ENCODE results near the gene CLCN1.
A peak's percentile ranks its signal among the peaks of the same experiment; 100 is the strongest.
"Not testable (repeated sequence)": the region's sequence is repeated elsewhere in the genome, so short reads cannot be mapped to it uniquely, and the experiment has no call there.

Gene CLCN1

DNA sequence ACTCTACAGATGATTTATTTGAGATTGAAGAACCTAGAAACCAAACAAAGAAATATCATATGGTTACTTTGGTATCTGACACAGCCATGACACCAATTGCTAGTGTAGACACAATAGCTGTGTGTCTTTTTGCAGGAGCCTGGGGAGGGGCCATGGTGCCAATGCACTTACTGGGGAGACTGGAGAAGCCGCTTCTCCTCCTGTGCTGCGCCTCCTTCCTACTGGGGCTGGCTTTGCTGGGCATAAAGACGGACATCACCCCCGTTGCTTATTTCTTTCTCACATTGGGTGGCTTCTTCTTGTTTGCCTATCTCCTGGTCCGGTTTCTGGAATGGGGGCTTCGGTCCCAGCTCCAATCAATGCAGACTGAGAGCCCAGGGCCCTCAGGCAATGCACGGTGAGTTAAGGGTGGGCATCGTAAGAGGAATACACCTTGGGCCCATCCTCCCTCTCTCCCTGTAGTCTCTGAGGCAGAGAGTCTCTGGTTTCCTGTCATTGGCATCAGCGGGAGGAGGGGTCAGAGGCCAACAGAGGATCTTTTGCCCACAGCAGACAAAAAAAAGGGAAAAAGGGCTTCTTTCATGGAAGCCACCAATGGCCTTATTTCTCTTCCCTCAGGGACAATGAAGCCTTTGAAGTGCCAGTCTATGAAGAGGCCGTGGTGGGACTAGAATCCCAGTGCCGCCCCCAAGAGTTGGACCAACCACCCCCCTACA is 29.9 kb upstream of the CLCN1 start:
- H3K4me3 ChIP-seq (replicated peaks; ENCODE audit: low read depth, low read length): no peak overlapping the region
- TF ChIP-seq, protein P1, sequence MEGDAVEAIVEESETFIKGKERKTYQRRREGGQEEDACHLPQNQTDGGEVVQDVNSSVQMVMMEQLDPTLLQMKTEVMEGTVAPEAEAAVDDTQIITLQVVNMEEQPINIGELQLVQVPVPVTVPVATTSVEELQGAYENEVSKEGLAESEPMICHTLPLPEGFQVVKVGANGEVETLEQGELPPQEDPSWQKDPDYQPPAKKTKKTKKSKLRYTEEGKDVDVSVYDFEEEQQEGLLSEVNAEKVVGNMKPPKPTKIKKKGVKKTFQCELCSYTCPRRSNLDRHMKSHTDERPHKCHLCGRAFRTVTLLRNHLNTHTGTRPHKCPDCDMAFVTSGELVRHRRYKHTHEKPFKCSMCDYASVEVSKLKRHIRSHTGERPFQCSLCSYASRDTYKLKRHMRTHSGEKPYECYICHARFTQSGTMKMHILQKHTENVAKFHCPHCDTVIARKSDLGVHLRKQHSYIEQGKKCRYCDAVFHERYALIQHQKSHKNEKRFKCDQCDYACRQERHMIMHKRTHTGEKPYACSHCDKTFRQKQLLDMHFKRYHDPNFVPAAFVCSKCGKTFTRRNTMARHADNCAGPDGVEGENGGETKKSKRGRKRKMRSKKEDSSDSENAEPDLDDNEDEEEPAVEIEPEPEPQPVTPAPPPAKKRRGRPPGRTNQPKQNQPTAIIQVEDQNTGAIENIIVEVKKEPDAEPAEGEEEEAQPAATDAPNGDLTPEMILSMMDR (IDR thresholded peaks at IDR 0.05; ENCODE audit: low read depth, low read length, missing control alignments): no peak
- DNase-seq (ENCODE audit: extremely low read depth, low read depth): no peak

DNA sequence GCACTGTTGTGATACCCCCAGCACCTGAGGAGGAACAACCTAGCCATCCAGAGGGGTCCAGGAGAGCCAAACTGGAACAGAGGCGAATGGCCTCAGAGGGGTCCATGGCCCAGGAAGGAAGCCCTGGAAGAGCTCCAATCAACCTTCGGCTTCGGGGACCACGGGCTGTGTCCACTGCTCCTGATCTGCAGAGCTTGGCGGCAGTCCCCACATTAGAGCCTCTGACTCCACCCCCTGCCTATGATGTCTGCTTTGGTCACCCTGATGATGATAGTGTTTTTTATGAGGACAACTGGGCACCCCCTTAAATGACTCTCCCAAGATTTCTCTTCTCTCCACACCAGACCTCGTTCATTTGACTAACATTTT is 29.4 kb upstream of the CLCN1 start:
- TF ChIP-seq, protein P1 (IDR thresholded peaks at IDR 0.05; ENCODE audit: low read depth, low read length, missing control alignments): no peak
- no peak overlapping the region for H3K4me3 ChIP-seq (replicated peaks; ENCODE audit: low read depth, low read length)
- no peak for DNase-seq (ENCODE audit: extremely low read depth, low read depth)

DNA sequence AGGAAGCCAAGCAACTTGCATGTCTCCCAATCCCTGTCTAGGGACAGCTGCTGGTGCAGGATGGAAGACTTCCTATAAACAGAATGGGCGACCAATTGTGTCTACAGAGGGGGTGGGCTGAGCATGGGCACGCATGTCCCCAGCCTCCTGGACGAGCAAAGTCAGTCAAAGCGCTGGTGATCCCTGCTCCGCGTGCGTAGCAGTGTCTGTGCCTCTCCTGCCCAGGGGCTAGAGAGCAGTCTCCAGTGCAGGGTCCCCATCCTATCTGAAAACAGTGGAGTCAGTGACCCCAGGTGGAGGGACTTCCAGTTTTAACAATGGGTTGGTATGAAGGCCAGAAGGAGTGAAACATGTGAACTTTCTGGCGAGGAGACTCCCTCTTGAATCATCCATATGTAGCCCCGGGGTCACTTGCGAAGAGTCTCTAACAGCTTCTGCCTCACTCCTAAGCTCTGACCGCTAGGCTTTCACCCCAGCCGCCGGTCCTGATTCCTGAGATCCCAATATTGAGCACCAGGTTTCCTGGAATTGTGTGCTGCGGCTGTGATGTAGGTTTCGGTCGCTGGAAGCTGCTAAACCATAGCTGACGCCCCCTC is 28.5 kb upstream of the CLCN1 start:
- H3K4me3 ChIP-seq (replicated peaks; ENCODE audit: low read depth, low read length): no peak overlapping the region
- DNase-seq (ENCODE audit: extremely low read depth, low read depth): no peak
- TF ChIP-seq, protein P1 (IDR thresholded peaks at IDR 0.05; ENCODE audit: low read depth, low read length, missing control alignments): no peak

DNA sequence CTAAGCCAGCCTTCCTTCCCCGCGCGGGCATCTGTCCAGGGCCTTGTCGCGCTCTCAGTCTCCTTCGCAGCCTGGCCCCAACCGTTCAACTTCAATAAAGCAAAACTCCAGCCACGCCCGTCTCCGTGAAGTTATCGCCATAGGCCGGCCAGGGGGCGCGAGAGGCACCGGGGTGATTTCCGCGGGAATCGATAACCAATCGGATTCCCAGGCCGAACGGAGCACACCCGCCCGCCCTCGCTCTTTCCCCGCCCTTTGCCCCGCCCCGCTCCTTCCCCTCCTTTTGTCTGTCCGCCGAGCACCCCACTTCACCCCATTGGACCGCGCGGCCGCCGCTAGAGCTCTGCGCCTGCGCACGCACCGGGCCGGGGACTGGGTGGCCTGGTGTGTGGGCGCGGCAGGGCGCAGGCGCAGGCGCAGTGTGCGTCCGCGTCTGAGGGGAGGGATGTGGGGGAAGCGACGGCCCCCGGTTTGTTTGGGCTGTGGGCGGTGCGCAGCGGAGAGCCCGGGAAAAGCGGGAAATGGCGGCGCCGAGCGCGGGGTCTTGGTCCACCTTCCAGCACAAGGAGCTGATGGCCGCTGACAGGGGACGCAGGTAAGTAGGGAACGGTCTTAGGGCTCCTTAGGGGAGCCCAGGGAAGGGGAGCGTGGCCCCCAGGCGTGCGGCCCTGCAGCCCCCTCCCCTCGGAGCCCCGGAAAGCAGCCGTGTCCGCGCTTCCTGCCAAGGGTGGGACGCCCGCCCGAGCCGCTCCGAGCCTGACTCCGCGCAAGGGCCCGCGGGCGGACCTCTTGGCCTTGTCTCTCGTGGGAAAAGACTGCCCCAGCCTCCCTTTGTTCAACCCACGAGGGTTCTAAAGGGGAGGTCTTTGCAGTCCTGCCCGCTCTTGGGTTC is 27.7 kb upstream of the CLCN1 start, which contains the start of gene CASP2:
CASP2 (plus strand) TSS at position 417 of the 892 bp plus-strand sequence; CDS start at position 522, 105 bp downstream.
- DNase-seq (ENCODE audit: extremely low read depth, low read depth): peak; percentile 81
- H3K4me3 ChIP-seq (replicated peaks; ENCODE audit: low read depth, low read length): peak within 1 kb of the TSS; percentile 93
- TF ChIP-seq, protein P1 (IDR thresholded peaks at IDR 0.05; ENCODE audit: low read depth, low read length, missing control alignments): no peak

DNA sequence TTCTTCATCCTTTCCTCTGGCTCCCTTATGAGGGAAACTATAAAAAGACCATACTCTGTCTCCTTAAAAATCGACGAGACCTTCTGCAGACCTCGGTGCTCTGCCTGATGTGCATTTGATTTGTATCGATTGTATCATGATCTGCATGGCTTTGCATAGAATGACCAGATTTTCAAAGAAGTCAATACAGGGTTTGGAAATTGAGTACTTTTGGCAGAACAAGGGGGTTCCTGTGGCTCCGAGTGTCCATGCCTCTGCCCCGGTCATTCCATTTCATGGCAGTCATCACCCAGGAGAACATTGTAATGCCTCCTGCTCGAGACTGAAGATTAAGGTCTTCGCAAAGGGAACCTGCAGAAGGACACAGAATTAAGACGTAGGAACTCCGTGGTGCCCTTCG is 27.1 kb upstream of the CLCN1 start:
- H3K4me3 ChIP-seq (replicated peaks; ENCODE audit: low read depth, low read length): peak overlapping the region; percentile 93
- TF ChIP-seq, protein P1 (IDR thresholded peaks at IDR 0.05; ENCODE audit: low read depth, low read length, missing control alignments): no peak
- DNase-seq (ENCODE audit: extremely low read depth, low read depth): no peak

DNA sequence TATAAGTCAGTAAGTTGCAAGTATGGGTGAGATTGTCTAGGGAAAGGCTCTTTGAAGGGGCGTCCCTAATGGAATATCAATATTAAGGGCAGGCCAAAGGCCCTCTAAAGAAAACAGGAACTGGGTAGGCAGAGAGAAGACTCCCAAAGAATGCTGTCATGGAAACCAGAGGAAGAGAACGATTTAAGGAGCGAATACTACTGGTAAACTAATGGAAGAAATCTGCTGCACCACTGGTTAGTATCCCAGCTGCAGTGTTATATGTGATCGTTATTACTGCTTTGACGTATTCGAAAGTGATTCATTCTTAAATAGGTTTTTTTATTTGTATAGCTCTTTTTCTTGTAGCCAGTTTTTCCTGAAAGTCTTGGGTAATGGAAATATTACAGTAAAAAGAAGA is 26.5 kb upstream of the CLCN1 start:
- TF ChIP-seq, protein P1 (IDR thresholded peaks at IDR 0.05; ENCODE audit: low read depth, low read length, missing control alignments): no peak
- DNase-seq (ENCODE audit: extremely low read depth, low read depth): no peak
- peak overlapping the region; percentile 93 for H3K4me3 ChIP-seq (replicated peaks; ENCODE audit: low read depth, low read length)

DNA sequence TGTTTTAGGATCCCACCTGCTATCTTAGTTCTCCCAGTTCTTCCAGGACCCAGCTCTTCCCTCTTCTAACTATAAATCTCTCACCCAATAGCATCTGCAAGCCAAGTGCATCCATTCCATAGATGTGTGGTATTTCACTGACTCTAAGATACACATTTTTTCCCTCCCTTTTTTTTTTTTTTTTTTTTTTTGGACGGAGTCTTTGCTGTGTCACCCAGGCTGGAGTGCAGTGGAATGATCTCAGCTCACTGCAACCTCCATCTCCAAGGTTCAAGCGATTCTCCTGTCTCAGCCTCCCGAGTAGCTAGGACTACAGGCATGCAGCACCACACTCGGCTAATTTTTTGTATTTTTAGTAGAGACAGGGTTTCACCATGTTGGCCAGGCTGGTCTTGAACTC is 26.0 kb upstream of the CLCN1 start:
- peak overlapping the region; percentile 93 for H3K4me3 ChIP-seq (replicated peaks; ENCODE audit: low read depth, low read length)

More for the DNA sequence above, 26.0 kb upstream of the CLCN1 start:
- DNase-seq (ENCODE audit: extremely low read depth, low read depth): not testable (repeated sequence)
